Measurements from ENCODE around the gene IP6K2. TPM values are rescaled to one million over a fixed set of nuclear protein-coding genes. Genes with fewer than 3 reads are reported as not detected.

Gene IP6K2
- total and polyA plus RNA-seq, 2 experiments from 2014 or later, result 97.0 to 97.4 TPM

- Mint-ChIP-seq H3K36me3 (ENCODE audit: low read depth) (peaks cover 31% of the 10 kb centered on the region), H3K27ac (no peak overlapping the region), H3K9me3 (no peaks in the 10 kb centered on the region; the same call in 2 of the 3 replicates), H3K4me3 (no peak overlapping the region), H3K4me1 (peaks cover 8% of the 10 kb centered on the region; the same call in 2 of the 3 replicates), H3K27me3 (ENCODE audit: insufficient read depth, low read depth, poor library complexity) (peaks cover 14% of the 10 kb centered on the region)
- Histone ChIP-seq H3K4me1 (ENCODE audit: insufficient read depth) (peaks cover 3% of the 10 kb centered on the region; the same call in 1 of the 2 replicates), H3F3A (replicated peaks; ENCODE audit: low read depth) (peaks cover 7% of the 10 kb centered on the region), H3K27me3 (ENCODE audit: insufficient read depth) (no peaks in the 10 kb centered on the region), H4K20me1 (replicated peaks; ENCODE audit: insufficient read depth) (0 out of 2 replicates have a peak, but pooled peaks cover 3% of the 10 kb centered on the region), H3K4me2 (no peak overlapping the region), H3K27ac (ENCODE audit: low read depth) (no peak overlapping the region), H3K9me2 (ENCODE audit: insufficient read depth) (no peaks in the 10 kb centered on the region), H2AFZ (no peak overlapping the region), H3K36me3 (ENCODE audit: insufficient read depth) (no peaks in the 10 kb centered on the region), H3K4me3 (no peak overlapping the region), H3K79me2 (replicated peaks; ENCODE audit: insufficient read depth) (no peaks in the 10 kb centered on the region)
- DNase-seq (ENCODE audit: low spot score) (no peak), ATAC-seq (no peak)
- TF ChIP-seq NANOG (IDR thresholded peaks at IDR 0.05; ENCODE audit: borderline replicate concordance), result no peak
- TF ChIP-seq EZH2phosphoT487 (IDR thresholded peaks at IDR 0.05; ENCODE audit: unreplicated experiment), result no peak
- no peak for TF ChIP-seq JUNB (IDR thresholded peaks at IDR 0.05; ENCODE audit: unreplicated experiment)
- no peak for TF ChIP-seq EZH2 (IDR thresholded peaks at IDR 0.05; ENCODE audit: low read depth, unreplicated experiment)
- no peak for TF ChIP-seq STAT1 (IDR thresholded peaks at IDR 0.05; ENCODE audit: unreplicated experiment)
- TF ChIP-seq CREB1 (CRISPR knock-in tag; IDR thresholded peaks at IDR 0.05; ENCODE audit: low read depth), result no peak
- TF ChIP-seq REST (IDR thresholded peaks at IDR 0.05; ENCODE audit: unreplicated experiment), result no peak
- no peak for TF ChIP-seq ZNF114 (CRISPR knock-in tag; IDR thresholded peaks at IDR 0.05)
- TF ChIP-seq, protein P1, sequence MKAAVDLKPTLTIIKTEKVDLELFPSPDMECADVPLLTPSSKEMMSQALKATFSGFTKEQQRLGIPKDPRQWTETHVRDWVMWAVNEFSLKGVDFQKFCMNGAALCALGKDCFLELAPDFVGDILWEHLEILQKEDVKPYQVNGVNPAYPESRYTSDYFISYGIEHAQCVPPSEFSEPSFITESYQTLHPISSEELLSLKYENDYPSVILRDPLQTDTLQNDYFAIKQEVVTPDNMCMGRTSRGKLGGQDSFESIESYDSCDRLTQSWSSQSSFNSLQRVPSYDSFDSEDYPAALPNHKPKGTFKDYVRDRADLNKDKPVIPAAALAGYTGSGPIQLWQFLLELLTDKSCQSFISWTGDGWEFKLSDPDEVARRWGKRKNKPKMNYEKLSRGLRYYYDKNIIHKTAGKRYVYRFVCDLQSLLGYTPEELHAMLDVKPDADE (IDR thresholded peaks at IDR 0.05), result no peak
- TF ChIP-seq POLR2AphosphoS5 (IDR thresholded peaks at IDR 0.05; ENCODE audit: low read depth), result no peak
- no peak for TF ChIP-seq CTCF (conservative IDR thresholded peaks at IDR 0.05; ENCODE audit: low read depth in 2 of 2)
- no peak for TF ChIP-seq ZNF331 (CRISPR knock-in tag; IDR thresholded peaks at IDR 0.05; ENCODE audit: low read depth)
- no peak for TF ChIP-seq ZNF462 (CRISPR knock-in tag; IDR thresholded peaks at IDR 0.05)
Observed at GRCh38 chr3:48651771-48652170, 65.2 kb downstream of the IP6K2 start.

Measured in GM23338 (cell line).